Activated CD4-positive, CD25-positive, alpha-beta regulatory T cell treated with anti-CD3 and anti-CD28 coated beads, Interleukin-2, amount 50 U/mL, for 72 hours (primary cell): ENCODE results near the gene TNC.
"Not testable (repeated sequence)": the region's sequence is repeated elsewhere in the genome, so short reads cannot be mapped to it uniquely, and the experiment has no call there.

Experiments used
- DNase-seq: peaks from one replicate; pipeline ENCODE4 v3.0.0; 2021

TNC gene

DNA sequence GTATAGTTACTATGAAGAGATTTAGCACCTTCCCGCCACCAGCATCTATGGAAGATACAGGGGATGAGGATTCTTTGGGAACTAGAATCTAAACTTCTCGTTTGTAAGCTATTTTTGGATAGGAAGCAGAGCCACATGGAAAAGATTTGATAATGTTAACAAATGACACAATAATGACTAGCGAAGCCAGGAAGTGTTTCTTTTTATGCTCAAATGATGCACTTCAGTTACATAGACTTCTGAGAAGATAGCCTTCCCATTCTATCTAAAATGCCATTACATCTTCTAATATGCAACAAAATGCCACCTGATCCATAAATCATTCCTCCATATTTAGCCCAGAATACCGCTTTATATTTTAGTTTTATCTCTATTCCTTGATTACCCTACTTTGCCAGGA is 17.0 kb upstream of the TNC start:
- no peak for DNase-seq

DNA sequence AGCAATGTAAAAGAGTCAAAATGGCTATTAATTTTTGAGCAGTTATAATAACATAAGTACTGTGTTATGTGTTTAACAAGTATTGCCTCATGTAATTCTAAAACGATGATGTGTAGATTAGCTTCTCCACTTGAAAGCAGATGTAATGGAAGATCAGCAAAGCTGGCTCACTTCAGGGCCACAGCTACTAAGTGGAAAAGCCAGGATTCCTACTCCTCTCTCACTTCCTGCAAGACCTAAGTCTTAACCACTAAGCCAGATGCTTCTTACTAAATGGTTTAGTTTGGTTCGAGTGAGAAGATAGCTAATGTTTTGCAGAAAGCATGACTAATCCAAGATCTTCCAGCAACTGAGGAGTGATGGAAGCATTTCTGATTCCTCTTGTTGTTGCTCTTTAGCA is 15.7 kb upstream of the TNC start:
- DNase-seq: no peak

DNA sequence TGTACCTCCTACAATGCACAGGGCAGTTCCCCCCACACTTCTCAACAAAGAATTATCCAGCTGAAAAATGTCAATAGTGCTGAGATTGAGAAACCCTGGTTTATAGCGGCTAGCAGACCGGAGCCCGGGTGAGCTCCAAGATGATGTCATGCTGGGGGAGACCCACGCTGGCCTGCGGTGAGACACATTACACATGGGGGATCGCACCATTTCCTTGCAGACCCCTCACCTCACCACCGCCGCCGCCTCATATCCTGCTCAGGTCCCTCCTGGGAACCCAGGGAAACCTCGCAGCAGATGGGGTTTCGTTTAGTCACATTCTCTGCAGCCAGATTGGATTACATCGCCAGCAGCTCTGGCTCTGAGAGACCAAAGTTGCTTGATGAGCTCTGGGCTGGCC is 14.7 kb upstream of the TNC start:
- DNase-seq: no peak

DNA sequence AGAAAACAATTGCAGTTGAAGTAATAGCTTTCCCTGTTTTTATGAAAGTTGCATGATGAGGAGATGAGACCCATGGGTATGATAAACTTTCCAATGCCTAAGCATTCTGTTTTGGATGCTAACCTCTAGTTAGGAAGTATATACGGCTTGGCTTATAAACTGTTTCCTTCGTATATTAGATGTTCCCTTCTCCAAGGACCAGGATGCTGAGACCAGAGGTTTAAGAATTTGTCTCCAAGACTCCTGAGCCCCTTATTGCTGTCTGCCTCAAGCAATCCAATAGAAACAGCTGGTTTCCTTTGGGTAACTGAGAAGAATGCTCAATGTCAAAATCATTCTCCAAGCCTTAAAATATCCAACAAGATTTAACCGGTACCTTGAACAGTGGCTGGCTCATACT is 12.2 kb upstream of the TNC start:
- DNase-seq: no peak

DNA sequence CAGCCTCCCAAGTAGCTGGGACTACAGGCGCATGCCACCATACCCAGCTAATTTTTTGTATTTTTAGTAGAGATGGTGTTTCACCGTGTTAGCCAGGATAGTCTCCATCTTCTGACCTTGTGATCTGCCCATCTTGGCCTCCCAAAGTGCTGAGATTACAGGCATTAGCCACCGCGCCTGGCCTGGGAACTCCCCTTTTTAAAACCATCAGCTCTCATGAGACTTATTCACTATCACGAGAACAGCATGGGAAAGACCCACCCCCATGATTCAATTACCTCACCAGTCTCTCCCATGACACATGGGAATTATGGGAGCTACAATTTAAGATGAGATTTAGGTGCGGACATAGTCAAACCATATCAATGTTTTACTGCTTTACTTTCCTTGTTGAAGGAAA is 10.8 kb upstream of the TNC start:
- not testable (repeated sequence) for DNase-seq

DNA sequence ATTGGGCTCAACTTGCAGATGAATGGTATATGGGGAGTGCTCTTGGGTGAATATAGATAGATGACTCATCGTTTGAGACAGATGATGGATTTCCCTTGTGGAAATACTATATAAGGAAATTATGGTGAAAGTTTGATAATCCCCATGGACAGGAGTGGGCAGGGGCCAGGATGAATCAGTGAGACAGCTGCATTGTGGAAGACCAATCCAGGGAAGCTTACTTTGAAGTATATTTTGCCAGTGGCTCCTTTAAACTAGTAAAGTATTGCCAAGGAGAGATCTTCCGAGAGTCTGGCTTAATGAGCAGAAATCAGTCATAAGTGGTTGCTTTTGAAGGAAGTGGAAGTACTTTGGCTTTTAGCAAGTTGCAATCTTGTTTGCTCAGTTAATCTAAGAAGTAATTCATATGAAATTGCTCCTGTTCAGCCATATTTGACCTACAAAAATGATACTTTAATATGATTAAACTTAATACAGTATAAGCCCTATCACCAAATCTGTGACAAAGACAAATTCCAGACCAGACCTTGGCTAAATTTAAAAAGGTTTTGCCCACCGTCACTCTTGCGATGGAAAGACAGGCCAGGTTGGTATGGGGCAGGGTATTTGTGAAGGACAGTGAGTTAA is 9.3 kb upstream of the TNC start:
- DNase-seq: no peak

DNA sequence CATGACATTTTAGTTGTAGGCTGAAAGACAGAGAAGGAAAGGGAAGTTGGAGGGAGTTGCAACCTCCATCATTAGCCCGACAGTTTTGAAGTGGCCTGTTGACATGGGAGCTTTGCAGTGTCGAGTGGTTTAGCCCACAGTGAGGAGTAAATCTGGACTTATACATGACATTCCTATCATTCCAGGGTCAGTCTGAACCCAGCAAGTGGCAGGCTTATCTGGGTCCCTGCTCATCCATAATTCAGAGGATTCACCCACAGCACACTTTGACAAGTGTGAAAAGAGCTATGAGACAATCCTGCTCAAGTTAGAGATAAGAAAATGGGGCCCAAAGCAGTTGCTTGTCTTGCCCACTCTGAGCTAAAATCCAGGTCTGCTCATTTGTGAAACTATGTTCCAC is 8.4 kb upstream of the TNC start:
- DNase-seq: no peak

DNA sequence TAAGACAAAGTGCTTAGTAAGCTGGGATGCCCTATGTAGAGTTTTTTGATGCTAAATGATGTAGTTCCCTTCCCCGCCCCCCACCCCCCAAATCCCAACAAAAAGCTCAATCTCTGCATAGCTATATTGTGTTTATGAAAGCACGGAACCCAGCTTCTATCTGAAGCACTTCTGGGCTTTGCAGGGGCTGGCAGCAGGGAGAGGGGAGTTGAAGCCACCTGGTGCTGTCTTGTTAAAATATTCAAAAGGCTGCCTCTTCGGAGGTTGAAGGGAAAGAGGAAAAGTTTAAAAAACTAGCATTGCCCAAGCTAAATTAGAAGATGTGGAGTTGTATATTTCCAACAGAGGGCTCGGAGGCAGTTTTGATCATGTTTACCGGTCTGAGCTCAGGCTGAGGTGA is 5.0 kb upstream of the TNC start:
- no peak for DNase-seq

DNA sequence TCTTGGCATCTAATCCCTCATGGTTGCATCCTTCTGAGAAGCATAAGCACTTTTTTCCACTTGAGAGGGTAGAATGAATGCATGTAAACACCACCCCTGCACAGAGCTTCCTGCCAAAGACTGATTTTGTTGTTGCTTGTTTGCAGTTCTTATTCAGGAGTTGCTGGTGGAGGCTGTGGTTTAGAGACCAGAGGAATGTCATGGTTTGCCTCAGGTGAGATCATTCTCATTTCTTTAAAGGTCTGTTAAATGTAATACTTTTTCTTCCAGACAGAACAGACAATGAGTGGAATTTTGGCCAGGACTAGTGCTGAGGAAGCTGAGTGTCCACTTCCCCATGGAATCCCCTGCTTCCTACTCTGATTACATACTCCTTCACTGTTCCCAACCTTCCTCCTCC is 3.2 kb upstream of the TNC start:
- DNase-seq: no peak

DNA sequence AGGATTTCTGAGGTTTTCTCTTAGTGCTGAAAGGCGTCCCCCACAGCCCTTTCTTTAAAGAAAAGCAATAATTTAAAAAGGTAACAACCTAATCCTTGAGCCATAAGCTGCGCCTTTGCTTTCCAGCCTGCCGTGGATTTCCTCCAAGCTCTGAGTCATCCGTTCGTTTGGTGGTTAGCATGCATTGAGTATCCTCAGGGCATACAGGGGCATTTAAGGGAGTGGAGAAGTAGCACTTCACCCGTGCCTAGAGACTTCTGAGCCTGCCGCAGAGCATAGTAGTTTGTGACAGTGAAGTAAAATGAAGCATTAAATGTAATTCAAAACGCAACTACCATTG is 892 bp upstream of the TNC start:
- DNase-seq: no peak

DNA sequence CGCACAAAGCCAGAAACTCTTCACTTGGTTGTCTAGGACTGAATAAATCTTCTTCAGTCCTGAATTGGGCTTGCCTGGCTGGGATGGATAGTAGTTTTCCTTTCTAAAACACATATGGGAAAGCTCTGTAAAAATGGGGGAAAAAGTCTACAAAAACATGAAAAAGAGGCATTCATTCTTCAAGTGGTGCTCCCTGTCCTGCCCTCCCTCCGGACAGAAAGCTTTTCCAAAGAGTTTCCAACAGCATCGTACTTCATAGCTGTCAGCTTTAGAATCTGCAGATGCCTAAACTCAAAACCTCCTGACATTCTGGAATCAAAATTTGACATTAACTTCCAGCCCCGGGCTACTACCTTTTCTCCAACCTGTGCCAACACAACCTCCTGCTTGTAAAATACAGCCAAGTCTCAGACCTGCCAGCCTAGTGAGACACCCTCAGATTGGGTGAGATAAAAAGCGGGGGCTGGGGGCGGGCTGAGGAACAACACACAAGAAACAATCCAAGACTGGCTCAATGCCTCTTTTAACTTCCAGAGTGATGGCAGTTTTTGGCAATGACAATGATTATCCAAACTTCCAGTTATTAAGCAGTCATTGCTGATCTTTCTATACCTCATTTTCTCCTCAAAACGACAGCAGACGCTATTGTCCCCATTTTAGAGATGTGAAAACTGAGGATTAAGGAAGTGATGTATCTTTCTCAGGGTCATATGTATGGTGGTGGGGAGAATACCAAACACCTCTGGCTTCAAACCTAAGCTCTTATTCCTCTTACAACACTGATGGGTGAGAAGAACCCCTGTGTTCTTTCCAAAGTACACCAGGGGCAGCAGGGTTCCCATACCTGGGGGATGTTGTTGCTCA is 1.3 kb downstream of the TNC start:
- no peak for DNase-seq

DNA sequence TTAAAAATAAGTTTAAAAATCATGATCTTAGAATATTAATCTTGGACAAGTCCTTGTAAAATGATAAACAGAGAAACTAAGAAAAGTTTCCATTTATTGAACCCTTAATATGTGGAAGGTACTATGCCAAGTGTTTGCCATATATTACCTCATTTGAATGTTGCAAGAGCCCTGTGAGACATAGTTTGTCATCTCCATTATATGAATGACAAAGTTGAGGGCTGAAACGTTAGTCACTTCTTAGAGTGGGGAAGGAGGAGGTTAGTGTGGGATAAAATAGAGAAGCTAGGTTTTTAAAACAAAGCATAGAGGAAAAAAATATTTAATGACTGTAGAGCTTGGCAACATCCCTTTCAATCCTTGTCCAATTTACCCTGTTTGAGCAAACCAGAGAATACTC is 2.0 kb downstream of the TNC start:
- DNase-seq: no peak

DNA sequence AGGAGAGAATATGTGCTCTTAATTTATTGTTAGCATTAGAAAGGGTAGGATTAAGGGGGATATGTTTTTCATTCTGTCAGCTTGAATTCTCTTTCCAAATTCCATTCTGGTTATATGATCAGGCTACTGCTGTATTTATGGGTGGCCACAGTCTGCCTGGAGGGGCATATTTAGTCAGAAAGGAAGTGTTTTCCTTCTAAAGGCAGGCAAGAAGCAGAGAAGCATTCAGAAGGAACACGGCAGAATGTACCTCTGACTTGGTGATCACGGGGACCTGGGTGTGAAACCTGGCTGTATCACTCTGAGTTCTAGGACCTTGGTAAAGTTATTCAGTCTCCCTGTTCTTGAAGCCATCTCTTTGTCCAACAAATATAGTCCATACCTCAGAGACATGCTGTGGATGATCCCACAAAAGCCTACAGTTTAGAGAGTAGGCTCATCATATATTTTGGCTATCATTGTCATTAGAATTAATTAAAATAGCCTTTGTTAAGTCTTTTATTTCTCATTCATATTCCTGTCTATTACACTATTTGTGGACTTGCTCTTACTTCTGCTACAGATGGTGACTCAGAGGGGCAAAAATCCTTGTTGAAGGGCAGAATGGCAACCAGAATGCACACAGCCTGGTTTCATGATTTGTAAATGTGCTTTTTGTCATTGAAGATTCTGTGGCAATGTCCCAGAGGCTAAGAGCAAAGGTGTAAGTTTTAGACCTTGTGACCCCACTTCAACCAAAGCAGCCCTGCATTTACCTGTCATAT is 2.7 kb downstream of the TNC start:
- no peak for DNase-seq

DNA sequence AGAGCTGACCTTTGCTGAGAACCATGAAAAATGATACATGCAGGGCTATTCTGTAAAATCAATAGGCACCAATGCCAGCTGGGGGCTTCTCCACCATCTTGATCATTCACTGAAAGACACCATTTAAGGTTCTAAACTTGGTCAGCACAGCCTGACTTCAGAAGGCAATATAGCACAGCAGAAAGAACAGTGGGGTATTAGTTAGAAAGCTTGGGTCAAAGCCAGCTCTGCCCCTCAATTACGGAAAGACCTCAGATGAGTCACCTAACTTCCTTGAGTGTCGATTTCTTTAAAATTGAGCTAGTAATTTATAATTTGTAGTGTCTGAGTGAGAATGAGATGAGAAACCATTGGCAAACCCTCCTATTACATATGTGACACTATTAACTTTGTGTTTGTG is 3.4 kb downstream of the TNC start:
- no peak for DNase-seq

DNA sequence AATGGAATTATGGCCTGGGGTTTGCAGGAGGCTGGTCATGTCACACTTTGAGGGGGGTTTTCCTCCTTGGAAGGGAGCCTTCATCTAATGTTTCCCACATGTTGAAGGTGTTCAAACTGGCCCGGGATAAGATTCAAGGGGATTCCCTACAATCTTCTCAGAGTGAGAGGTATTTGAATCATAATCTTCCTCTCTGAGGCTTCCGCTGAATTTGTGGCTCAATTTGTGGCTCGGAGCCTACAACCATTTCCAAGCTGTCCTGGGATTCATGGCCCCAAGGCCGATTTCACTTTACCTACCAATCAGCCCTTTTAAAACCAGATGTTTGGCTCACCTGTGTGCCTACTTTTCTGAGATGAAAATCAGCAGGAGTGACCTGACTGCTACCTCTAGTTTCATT is 3.9 kb downstream of the TNC start:
- DNase-seq: no peak

DNA sequence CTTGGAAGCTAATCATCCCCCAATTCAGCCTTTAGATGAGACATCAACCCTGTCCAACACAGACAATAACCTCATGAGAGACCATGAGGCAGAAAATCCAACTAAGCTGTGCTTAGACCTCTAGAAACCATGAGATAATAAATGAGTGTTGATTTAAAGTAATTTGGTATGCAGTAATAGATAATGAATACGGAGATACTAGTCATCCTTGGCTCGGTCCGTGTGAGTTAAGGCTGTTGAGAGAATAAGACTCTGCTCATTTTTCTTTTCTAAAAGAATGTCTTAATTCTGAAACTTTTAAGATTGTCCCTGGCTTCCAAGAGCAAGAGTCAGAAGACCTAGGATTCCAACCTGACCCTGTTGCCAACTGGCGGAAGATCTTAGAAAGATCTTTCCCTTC is 6.1 kb downstream of the TNC start:
- DNase-seq: no peak

DNA sequence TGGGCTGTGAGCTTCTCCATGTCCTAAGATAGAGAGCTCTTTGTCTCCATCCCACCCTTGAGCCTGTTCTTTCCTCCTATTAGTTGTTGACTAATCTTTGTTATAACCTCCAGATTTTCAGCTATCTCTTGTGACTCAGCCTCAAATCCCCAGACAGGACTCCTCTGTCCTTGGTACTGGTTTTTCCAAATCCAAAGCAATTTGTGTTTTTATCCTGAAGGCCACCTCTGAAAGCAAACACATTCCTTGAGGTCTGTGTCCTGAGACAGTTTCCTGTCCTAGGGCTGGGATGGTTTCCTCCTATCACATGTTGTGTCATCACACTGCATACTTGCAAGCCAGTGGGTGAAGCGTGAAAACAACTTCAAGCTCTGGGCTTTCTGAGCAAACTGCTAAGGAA is 8.5 kb downstream of the TNC start:
- DNase-seq: no peak

DNA sequence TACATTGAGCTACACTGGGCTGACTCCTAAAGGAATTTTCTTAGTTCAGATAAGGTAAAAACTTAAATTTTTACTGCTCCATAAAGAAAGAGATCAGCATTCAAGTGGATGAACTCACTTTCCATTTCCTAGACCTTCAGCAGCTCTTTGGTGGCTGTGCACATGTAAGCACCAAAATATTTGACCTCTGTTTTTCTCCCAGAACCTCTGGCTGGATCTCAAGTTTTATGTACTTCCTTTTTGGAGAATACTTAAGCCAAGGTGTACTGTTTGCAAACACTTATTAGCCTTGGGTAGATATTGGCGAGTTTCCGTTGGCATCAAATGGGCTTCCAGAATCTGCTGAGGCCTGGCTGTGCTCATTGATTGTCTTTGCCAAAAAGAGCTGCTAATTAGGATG is 10.3 kb downstream of the TNC start:
- no peak for DNase-seq

DNA sequence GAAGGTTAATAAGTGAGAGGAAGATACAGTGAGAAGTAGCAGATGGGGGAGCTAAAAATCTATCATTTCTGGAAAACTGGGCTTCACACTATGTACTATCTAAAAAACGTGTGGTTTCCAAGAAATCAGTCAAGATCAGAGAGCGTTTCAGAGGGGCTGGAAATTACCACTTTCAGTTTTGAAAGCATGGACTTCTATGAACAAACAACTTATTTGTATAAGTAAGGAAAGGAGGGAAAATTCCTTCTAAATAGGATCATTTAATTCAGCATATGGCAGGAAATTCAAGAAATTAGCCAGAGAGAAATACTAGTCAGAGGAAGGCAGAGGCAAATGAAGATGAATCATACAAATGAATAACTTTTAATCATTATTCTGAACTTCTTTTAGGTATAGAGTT is 11.3 kb downstream of the TNC start:
- DNase-seq: no peak

DNA sequence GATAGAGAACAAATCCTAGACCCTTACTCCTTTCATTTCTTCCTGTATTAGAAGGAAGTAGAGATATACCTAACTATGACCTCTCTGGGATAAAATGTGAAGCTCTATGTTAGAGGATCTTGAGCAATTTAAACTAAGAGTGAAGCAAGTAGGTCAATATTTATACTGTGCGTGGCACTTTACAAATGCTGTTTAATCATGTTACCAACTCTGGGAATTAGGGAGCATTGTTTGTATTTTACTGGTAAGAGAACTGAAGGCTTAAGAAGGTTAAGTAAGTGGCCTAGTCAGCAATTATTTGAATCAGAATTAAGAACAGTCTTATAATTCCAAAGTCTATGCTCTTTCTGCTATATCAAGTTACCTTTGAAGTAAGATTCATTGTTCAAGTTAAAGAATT is 12.0 kb downstream of the TNC start:
- no peak for DNase-seq

DNA sequence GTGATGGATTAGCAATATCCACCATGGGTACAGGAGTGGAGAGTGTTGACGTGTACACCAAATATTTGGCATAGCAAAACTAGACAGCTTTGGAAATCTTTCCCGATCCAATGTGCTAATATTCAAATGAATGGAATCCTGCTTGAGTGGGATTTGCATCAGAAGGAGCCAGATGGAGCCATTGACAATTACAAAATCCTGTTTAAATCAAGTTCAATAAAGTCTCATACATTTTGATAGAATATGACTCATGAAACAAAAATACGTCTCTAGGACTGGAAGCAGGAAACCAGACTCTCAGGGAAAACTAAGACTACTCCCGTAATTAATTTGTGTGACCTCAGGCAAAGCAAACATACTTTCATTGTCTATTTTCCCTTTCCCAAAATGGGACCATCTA is 13.0 kb downstream of the TNC start:
- DNase-seq: no peak

DNA sequence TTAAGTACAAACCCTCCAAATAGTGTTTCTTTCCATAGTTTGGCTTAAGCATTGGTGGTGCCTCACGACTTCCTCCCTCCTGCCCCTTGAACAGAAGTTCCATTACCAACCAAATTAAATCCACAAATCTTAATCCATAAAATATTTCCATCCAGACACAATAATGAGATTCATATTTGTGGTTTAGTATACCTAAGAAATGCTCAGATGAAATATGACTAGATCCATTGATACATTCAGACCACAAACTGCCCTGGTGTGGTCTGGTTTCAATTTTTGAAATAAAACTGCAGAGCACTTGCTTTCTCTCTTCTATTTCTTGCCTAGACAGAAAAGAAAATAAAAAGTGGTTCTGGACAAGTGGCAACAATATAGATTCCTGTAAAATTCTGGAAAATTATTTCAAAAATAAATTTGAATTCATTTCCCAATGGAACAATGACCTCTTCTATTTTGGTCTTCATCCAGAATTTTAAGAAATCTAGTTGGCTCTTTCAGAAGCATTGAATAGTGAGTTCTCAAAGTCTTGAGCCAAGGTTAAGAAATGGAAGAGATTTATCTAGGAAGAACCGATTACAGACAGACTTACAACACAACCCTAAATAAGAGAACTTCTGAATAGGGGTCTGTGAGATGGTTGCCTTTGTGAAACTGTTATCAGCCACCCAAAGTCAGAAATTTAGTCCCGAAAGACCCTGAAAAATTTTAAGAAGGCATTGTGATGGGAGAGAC is 14.0 kb downstream of the TNC start:
- DNase-seq: no peak

DNA sequence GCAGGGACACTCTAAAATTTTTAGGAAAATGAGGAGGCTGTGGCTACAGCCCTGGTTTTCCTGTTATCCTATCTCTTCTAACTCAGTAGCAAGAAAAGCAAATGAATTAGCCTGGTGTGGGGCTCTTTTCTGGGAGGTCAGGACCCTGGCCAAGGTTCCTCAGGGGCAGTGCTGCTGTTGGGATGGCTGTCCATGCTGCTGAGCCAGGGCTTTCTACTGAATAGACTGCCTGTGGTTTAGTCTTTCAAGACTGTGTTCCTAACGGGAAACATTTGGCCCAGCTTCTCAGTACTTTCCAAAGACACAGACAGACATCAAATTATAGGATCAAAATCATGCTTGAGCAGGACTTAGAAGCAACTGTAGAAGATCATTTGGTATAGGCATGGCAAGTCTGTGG is 18.1 kb downstream of the TNC start:
- DNase-seq: no peak
